Cortex of kidney (tissue), 1 donor: ENCODE results near the gene STARD6.
"Not testable (repeated sequence)": the region's sequence is repeated elsewhere in the genome, so short reads cannot be mapped to it uniquely, and the experiment has no call there.

Experiments
- DNase-seq: peaks from one replicate; lab custom pipeline; 2025; lab: John Stamatoyannopoulos, UW

STARD6 gene

GRCh38 chr18:54357660-54358494 is at the start of gene STARD6, which contains the start of gene C18orf54:
TSS of gene STARD6 (minus strand) at chr18:54357858. CDS start at chr18:54354573, 3,285 bp downstream.
TSS of gene C18orf54 (plus strand) at chr18:54357906. CDS start at chr18:54360573, 2,667 bp downstream.
- no peak for DNase-seq

- no peak for DNase-seq
Observed at GRCh38 chr18:54405290-54405689, 47.6 kb upstream of the STARD6 start.

GRCh38 chr18:54396760-54397159 is 39.1 kb upstream of the STARD6 start:
- no peak for DNase-seq

GRCh38 chr18:54393648-54394294 is 36.1 kb upstream of the STARD6 start:
- DNase-seq: no peak

GRCh38 chr18:54392543-54393023 is 34.9 kb upstream of the STARD6 start:
- DNase-seq: no peak

- DNase-seq: no peak
Observed at GRCh38 chr18:54390838-54391237, 33.2 kb upstream of the STARD6 start.

GRCh38 chr18:54389143-54389505 is 31.5 kb upstream of the STARD6 start:
- DNase-seq: no peak

GRCh38 chr18:54388203-54389142 is 30.8 kb upstream of the STARD6 start:
- DNase-seq: no peak

- DNase-seq: no peak
Observed at GRCh38 chr18:54387631-54388030, 30.0 kb upstream of the STARD6 start.

GRCh38 chr18:54386800-54387495 is 29.3 kb upstream of the STARD6 start:
- not testable (repeated sequence) for DNase-seq

GRCh38 chr18:54386043-54386442 is 28.4 kb upstream of the STARD6 start:
- DNase-seq: no peak

- no peak for DNase-seq
Observed at GRCh38 chr18:54382733-54383252, 25.1 kb upstream of the STARD6 start.

GRCh38 chr18:54382076-54382475 is 24.4 kb upstream of the STARD6 start:
- DNase-seq: no peak

- no peak for DNase-seq
Observed at GRCh38 chr18:54381640-54382039, 24.0 kb upstream of the STARD6 start.

- no peak for DNase-seq
Observed at GRCh38 chr18:54378057-54378456, 20.4 kb upstream of the STARD6 start.

- DNase-seq: no peak
Observed at GRCh38 chr18:54360406-54360805, 2.7 kb upstream of the STARD6 start.

- DNase-seq: no peak
Observed at GRCh38 chr18:54359233-54359632, 1.6 kb upstream of the STARD6 start.

- DNase-seq: no peak
Observed at GRCh38 chr18:54358495-54359040, 910 bp upstream of the STARD6 start.

- DNase-seq: no peak
Observed at GRCh38 chr18:54357082-54357659, 487 bp downstream of the STARD6 start.

- no peak for DNase-seq
Observed at GRCh38 chr18:54351186-54351585, 6.5 kb downstream of the STARD6 start.
